ENCODE data around the gene LCN9.

The LCN9 gene

GRCh38 chr9:135698767-135699166, 35.7 kb downstream of the LCN9 start:
- DNase-seq (ENCODE audit: low read depth): no peak

GRCh38 chr9:135699440-135699839, 36.3 kb downstream of the LCN9 start, which contains the start of gene SOHLH1:
TSS of gene SOHLH1 (minus strand) at chr9:135699481. CDS start at chr9:135699467, 14 bp downstream.
- DNase-seq (ENCODE audit: low read depth): no peak

GRCh38 chr9:135700525-135700924, 37.4 kb downstream of the LCN9 start:
- no peak for DNase-seq (ENCODE audit: low read depth)

- no peak for DNase-seq (ENCODE audit: low read depth)
Observed at GRCh38 chr9:135701067-135701958, 38.2 kb downstream of the LCN9 start.

- no peak for DNase-seq (ENCODE audit: low read depth)
Observed at GRCh38 chr9:135701959-135702721, 39.0 kb downstream of the LCN9 start, which contains the start of gene KCNT1. TSS of gene KCNT1 (plus strand) at chr9:135702185. CDS start at chr9:135702259, 74 bp downstream.

- no peak for DNase-seq (ENCODE audit: low read depth)
Observed at GRCh38 chr9:135703726-135704125, 40.6 kb downstream of the LCN9 start.

GRCh38 chr9:135704483-135704882, 41.4 kb downstream of the LCN9 start:
- DNase-seq (ENCODE audit: low read depth): no peak

GRCh38 chr9:135705376-135705775, 42.3 kb downstream of the LCN9 start:
- no peak for DNase-seq (ENCODE audit: low read depth)

GRCh38 chr9:135706288-135706687, 43.2 kb downstream of the LCN9 start:
- DNase-seq (ENCODE audit: low read depth): no peak

GRCh38 chr9:135707252-135708138, 44.4 kb downstream of the LCN9 start:
- no peak for DNase-seq (ENCODE audit: low read depth)

- no peak for DNase-seq (ENCODE audit: low read depth)
Observed at GRCh38 chr9:135708164-135708563, 45.1 kb downstream of the LCN9 start.

GRCh38 chr9:135711391-135711790, 48.3 kb downstream of the LCN9 start:
- no peak for DNase-seq (ENCODE audit: low read depth)

- no peak for DNase-seq (ENCODE audit: low read depth)
Observed at GRCh38 chr9:135711881-135712280, 48.8 kb downstream of the LCN9 start.

GRCh38 chr9:135712613-135713295, 49.6 kb downstream of the LCN9 start:
- DNase-seq (ENCODE audit: low read depth): no peak

GRCh38 chr9:135714242-135715055, 51.3 kb downstream of the LCN9 start:
- no peak for DNase-seq (ENCODE audit: low read depth)

GRCh38 chr9:135715056-135715595, 52.0 kb downstream of the LCN9 start:
- no peak for DNase-seq (ENCODE audit: low read depth)

- DNase-seq (ENCODE audit: low read depth): no peak
Observed at GRCh38 chr9:135716045-135716444, 52.9 kb downstream of the LCN9 start.

Data from GM04503 (cell line).